H1 (cell line): ENCODE results near the gene BNC2.

ENCODE experiments used
- EGR1 ChIP-seq: IDR thresholded peaks from 2 replicates; pipeline ENCODE4 v1.6.1; 2011; ENCODE audit warnings: low read depth, low read length, borderline replicate concordance
- POLR2A ChIP-seq, 2 experiments: IDR thresholded peaks; 1 replicate in 1 of 2; 2 replicates in 1 of 2; pipeline ENCODE4 v1.6.1; 2011; ENCODE audit warnings: low read depth in 2 of 2, low read length in 2 of 2, mild to moderate bottlenecking in 2 of 2; ENCODE audit errors: control extremely low read depth in 1 of 2
- RNF2 ChIP-seq: fragments of 200-900, 300-1000 bp; sonication (generic); IDR thresholded peaks from 2 replicates; pipeline ENCODE4 v1.7.1; 2016; ENCODE audit warnings: borderline replicate concordance, low read depth, mild to moderate bottlenecking, antibody characterized with exemption, low read length; ENCODE audit not compliant: poor library complexity, severe bottlenecking; ENCODE audit errors: missing control alignments
- SIX5 ChIP-seq: IDR thresholded peaks from 2 replicates; pipeline ENCODE4 v1.6.1; 2011; ENCODE audit warnings: mild to moderate bottlenecking, low read depth, low read length
- TF ChIP-seq, protein P1 (sequence below), 3 experiments: IDR thresholded peaks; 1 replicate in 2 of 3; 2 replicates in 1 of 3; pipeline versions ENCODE4 v1.5.1 to v1.6.1; 2011; ENCODE audit warnings: low read length in 3 of 3, mild to moderate bottlenecking in 3 of 3, inconsistent platforms in 2 of 3, low read depth in 1 of 3, moderate library complexity in 1 of 3; ENCODE audit not compliant: insufficient read depth in 1 of 3; ENCODE audit errors: control extremely low read depth in 1 of 3

DNA sequence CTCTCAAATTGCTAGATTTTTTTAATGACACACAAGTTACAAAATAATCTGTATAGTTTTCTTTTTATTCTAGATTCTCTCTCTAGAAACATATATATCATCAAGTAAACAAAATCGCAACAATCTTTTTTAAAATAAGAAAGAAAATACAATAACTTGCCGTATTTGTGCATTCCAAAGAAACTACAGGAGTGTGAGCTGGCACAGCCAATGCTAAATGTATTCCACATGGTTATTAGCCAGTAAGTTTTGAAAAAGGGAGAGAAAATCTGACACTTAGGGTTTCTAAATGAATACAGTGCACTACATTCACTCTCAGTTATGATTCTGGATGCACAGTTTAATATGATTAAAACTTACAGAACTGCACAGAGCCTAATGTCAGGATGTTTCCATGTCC is 117.9 kb downstream of the BNC2 start:
- no peak for TF ChIP-seq POLR2A (IDR thresholded peaks at IDR 0.05; ENCODE audit: control extremely low read depth in 1 of 2, low read depth in 2 of 2, low read length in 2 of 2)
- TF ChIP-seq RNF2: no peak
- TF ChIP-seq, protein P1, sequence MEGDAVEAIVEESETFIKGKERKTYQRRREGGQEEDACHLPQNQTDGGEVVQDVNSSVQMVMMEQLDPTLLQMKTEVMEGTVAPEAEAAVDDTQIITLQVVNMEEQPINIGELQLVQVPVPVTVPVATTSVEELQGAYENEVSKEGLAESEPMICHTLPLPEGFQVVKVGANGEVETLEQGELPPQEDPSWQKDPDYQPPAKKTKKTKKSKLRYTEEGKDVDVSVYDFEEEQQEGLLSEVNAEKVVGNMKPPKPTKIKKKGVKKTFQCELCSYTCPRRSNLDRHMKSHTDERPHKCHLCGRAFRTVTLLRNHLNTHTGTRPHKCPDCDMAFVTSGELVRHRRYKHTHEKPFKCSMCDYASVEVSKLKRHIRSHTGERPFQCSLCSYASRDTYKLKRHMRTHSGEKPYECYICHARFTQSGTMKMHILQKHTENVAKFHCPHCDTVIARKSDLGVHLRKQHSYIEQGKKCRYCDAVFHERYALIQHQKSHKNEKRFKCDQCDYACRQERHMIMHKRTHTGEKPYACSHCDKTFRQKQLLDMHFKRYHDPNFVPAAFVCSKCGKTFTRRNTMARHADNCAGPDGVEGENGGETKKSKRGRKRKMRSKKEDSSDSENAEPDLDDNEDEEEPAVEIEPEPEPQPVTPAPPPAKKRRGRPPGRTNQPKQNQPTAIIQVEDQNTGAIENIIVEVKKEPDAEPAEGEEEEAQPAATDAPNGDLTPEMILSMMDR (IDR thresholded peaks at IDR 0.05; ENCODE audit: control extremely low read depth in 1 of 3, insufficient read depth in 1 of 3, low read depth in 1 of 3, low read length in 3 of 3): no peak
- TF ChIP-seq SIX5: no peak
- TF ChIP-seq EGR1: no peak
